Keratinocyte (primary cell): ENCODE data around the gene FARP2. TPM values are rescaled to one million over a fixed set of nuclear protein-coding genes. Genes with fewer than 3 reads are reported as not detected.

ENCODE experiments used
- DNase-seq: peaks from one replicate; pipeline ENCODE4 v3.0.0-alpha.2; 2011; ENCODE audit warnings: low read depth, missing footprints, low spot score
- FAIRE-seq: peaks from 2 replicates; lab custom pipeline; 2011; peaks lifted over from hg19 to GRCh38; lab: Jason Lieb, UNC
- H2AFZ ChIP-seq: 2 replicates; pipeline ENCODE4 v1.6.0; 2012; ENCODE audit warnings: low read length, control low read depth, inconsistent platforms; ENCODE audit not compliant: control insufficient read depth
- H3K27ac ChIP-seq: 2 replicates; pipeline ENCODE4 v1.5.1; 2011; ENCODE audit warnings: low read length; ENCODE audit not compliant: control insufficient read depth, insufficient read depth
- H3K27me3 ChIP-seq: 3 replicates; pipeline ENCODE4 v1.6.0; 2011; ENCODE audit warnings: low read length; ENCODE audit not compliant: control insufficient read depth, insufficient read depth; ENCODE audit errors: extremely low read depth
- H3K36me3 ChIP-seq, 2 experiments: 2 replicates in 1 of 2; 3 replicates in 1 of 2; pipeline ENCODE4 v1.5.1; 2011; ENCODE audit warnings: low read length in 2 of 2, mild to moderate bottlenecking in 1 of 2; ENCODE audit not compliant: control insufficient read depth in 2 of 2, insufficient read depth in 2 of 2; ENCODE audit errors: extremely low read depth in 1 of 2
- H3K4me1 ChIP-seq: 3 replicates; pipeline ENCODE4 v1.5.1; 2011; ENCODE audit warnings: low read length; ENCODE audit not compliant: control insufficient read depth, insufficient read depth; ENCODE audit errors: extremely low read depth
- H3K4me2 ChIP-seq: 3 replicates; pipeline ENCODE4 v1.6.0; 2011; ENCODE audit warnings: low read depth, low read length; ENCODE audit not compliant: control insufficient read depth, insufficient read depth; ENCODE audit errors: extremely low read depth
- H3K4me3 ChIP-seq, 3 experiments: fragments of 200-600 bp in 1 of 3; sonication (generic) in 1 of 3; 2 replicates in 2 of 3; 3 replicates in 1 of 3; pipeline ENCODE4 v1.5.1; 2011 to 2016; ENCODE audit warnings: low read length in 3 of 3, mild to moderate bottlenecking in 3 of 3, control low read depth in 2 of 3, inconsistent platforms in 1 of 3, low read depth in 1 of 3, mixed read lengths in 1 of 3, mixed run types in 1 of 3, moderate library complexity in 1 of 3; ENCODE audit not compliant: control insufficient read depth in 2 of 3, insufficient read depth in 2 of 3; ENCODE audit errors: extremely low read depth in 1 of 3
- H3K79me2 ChIP-seq: 2 replicates; pipeline ENCODE4 v1.6.0; 2012; ENCODE audit warnings: low read length; ENCODE audit not compliant: control insufficient read depth, insufficient read depth
- H3K9ac ChIP-seq: 3 replicates; pipeline ENCODE4 v1.6.0; 2011; ENCODE audit warnings: low read length; ENCODE audit not compliant: control insufficient read depth, insufficient read depth; ENCODE audit errors: extremely low read depth
- H3K9me1 ChIP-seq: 3 replicates; pipeline ENCODE4 v1.6.0; 2011; ENCODE audit warnings: low read length; ENCODE audit not compliant: control insufficient read depth, insufficient read depth; ENCODE audit errors: extremely low read depth
- H3K9me3 ChIP-seq: 2 replicates; pipeline ENCODE4 v1.5.1; 2012; ENCODE audit warnings: low read depth, low read length; ENCODE audit not compliant: control insufficient read depth
- H4K20me1 ChIP-seq: 3 replicates; pipeline ENCODE4 v1.6.0; 2011; ENCODE audit warnings: low read length; ENCODE audit not compliant: control insufficient read depth, insufficient read depth; ENCODE audit errors: extremely low read depth
- CTCF ChIP-seq, 3 experiments: IDR thresholded peaks in 1 of 3; conservative IDR thresholded peaks in 1 of 3; optimal IDR thresholded peaks in 1 of 3; 2 replicates in 2 of 3; 3 replicates in 1 of 3; pipeline versions ENCODE3 to v1.5.1; 2011; ENCODE audit warnings: low read length in 3 of 3, mild to moderate bottlenecking in 3 of 3, moderate library complexity in 2 of 3, control low read depth in 1 of 3, inconsistent platforms in 1 of 3; ENCODE audit not compliant: insufficient read depth in 2 of 3; ENCODE audit errors: extremely low read depth in 1 of 3
- EZH2 ChIP-seq: IDR thresholded peaks from one replicate; pipeline ENCODE4 v1.6.1; 2012; ENCODE audit warnings: inconsistent platforms, mild to moderate bottlenecking, low read length, moderate library complexity
- dilution Hi-C: fragments of 300-500 bp; cut with MboI; formaldehyde crosslinking; loops from one replicate; pipeline ENCODE4 v1.7.0; 2020; ENCODE audit warnings: low sequenced_read_pairs; ENCODE audit not compliant: extremely low pct_ligation_motif_present
- polyA plus RNA-seq, 5 experiments: library from polyadenylated mRNA; depleted of rRNA in 3 of 5; stranded (reverse) in 3 of 5; stranded (forward) in 1 of 5; unstranded in 1 of 5; fragments of >200 nt; gene quantifications; 1 replicate in 1 of 5; 2 replicates in 3 of 5; 3 replicates in 1 of 5; pipeline versions ENCODE4 v1.2.1 to v1.2.3, GENCODE V29; 2011 to 2012; ENCODE audit warnings: missing spikeins in 2 of 5, low read depth in 1 of 5, low replicate concordance in 1 of 5

The FARP2 gene
- polyA plus RNA-seq, 1 donor (not counting 4 experiments of a cell fraction or from before 2014, with no cell fraction given) = 39.3 TPM

- DNase-seq (no peak), FAIRE-seq (no peak)
- Histone ChIP-seq H3K9me3 (no peaks in the 10 kb centered on the region), H4K20me1 (peaks cover 3% of the 10 kb centered on the region), H3K27ac (no peak overlapping the region), H2AFZ (no peak overlapping the region), H3K27me3 (no peaks in the 10 kb centered on the region), H3K9ac (no peak overlapping the region), H3K4me1 (peaks cover 10% of the 10 kb centered on the region), H3K79me2 (peaks cover 50% of the 10 kb centered on the region), H3K9me1 (no peaks in the 10 kb centered on the region), H3K4me2 (peak overlapping the region; percentile 55), H3K4me3 (peak overlapping the region; percentile 68 to 81 (median 80)), H3K36me3 (peaks cover 4 to 7% of the 10 kb centered on the region in 2 experiments)
- dilution Hi-C loops = no loop called here
- TF ChIP-seq EZH2 (no peak), CTCF (optimal IDR thresholded peaks at IDR 0.05 in 1 of 3, IDR thresholded peaks at IDR 0.05 in 1 of 3, conservative IDR thresholded peaks at IDR 0.05 in 1 of 3; ENCODE audit: extremely low read depth in 1 of 3, insufficient read depth in 2 of 3, low read length in 3 of 3) (no peak)
Observed at GRCh38 chr2:241357531-241357930, 1.4 kb downstream of the FARP2 start.

- Histone ChIP-seq H3K79me2 (peaks cover 56% of the 10 kb centered on the region), H3K27me3 (no peaks in the 10 kb centered on the region), H3K4me3 (no peak overlapping the region), H3K36me3 (peaks cover 4 to 6% of the 10 kb centered on the region in 2 experiments), H3K27ac (no peak overlapping the region), H4K20me1 (peaks cover 3% of the 10 kb centered on the region), H3K9me1 (no peaks in the 10 kb centered on the region), H3K4me1 (peaks cover 10% of the 10 kb centered on the region), H2AFZ (no peak overlapping the region), H3K9me3 (no peaks in the 10 kb centered on the region), H3K4me2 (no peak overlapping the region), H3K9ac (no peak overlapping the region)
- FAIRE-seq = no peak
- no peak for DNase-seq
- dilution Hi-C loops = no loop called here
- TF ChIP-seq CTCF (optimal IDR thresholded peaks at IDR 0.05 in 1 of 3, IDR thresholded peaks at IDR 0.05 in 1 of 3, conservative IDR thresholded peaks at IDR 0.05 in 1 of 3; ENCODE audit: extremely low read depth in 1 of 3, insufficient read depth in 2 of 3, low read length in 3 of 3) = no peak
- TF ChIP-seq EZH2 = no peak
Observed at GRCh38 chr2:241358470-241358869, 2.4 kb downstream of the FARP2 start.
